ENCODE results near the gene VSTM2L. TPM values are rescaled to one million over a fixed set of nuclear protein-coding genes. Genes with fewer than 3 reads are reported as not detected.

VSTM2L gene
- total and polyA plus RNA-seq, 2 of the 13 experiments (the other 11 are each of a cell fraction or from before 2014, with no cell fraction given) = not detected

DNA sequence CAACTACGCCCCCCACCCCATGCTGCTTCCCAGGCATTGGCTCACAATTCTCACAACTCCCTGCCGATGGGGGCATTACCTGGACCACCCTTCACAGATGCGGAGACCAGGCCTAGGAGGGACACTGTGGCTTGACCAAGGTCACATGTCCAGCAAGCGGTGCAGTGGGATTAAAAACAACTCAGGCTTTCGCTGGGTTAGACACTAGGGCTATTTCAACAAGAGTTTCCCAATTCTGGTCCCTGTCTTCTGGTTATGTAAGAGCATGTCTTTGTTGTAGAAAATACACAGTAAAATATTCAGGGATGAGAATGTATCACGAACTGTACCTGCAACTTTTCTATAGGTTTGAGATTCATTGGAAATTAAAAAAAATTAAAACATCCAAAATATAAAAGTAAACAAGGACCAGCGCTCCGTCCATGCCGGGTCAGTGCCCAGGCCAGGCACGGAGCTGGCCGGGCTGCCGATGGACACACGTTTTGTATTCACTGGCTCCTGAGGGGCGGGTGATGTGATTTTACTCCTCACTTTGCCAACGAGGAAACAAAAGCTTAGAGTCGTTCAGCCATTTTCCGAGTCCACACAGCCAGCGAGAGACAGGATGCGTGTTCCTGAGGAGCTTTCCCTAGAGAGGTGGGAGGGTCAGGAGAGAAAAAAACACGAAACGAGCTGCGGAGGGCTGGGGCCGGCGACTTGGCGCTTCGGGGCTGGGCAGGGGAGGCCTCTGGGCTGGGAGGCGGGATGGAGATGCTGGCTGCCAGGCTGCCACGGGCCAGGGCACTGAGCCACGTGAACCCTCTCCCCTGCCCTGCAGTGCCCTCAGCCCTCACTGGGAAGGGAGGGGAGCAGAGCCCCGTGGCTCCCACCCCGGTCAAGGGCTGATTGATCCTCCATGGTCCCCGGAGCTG, 17.1 kb upstream of the VSTM2L start (continued):
- TF ChIP-seq, protein P1, sequence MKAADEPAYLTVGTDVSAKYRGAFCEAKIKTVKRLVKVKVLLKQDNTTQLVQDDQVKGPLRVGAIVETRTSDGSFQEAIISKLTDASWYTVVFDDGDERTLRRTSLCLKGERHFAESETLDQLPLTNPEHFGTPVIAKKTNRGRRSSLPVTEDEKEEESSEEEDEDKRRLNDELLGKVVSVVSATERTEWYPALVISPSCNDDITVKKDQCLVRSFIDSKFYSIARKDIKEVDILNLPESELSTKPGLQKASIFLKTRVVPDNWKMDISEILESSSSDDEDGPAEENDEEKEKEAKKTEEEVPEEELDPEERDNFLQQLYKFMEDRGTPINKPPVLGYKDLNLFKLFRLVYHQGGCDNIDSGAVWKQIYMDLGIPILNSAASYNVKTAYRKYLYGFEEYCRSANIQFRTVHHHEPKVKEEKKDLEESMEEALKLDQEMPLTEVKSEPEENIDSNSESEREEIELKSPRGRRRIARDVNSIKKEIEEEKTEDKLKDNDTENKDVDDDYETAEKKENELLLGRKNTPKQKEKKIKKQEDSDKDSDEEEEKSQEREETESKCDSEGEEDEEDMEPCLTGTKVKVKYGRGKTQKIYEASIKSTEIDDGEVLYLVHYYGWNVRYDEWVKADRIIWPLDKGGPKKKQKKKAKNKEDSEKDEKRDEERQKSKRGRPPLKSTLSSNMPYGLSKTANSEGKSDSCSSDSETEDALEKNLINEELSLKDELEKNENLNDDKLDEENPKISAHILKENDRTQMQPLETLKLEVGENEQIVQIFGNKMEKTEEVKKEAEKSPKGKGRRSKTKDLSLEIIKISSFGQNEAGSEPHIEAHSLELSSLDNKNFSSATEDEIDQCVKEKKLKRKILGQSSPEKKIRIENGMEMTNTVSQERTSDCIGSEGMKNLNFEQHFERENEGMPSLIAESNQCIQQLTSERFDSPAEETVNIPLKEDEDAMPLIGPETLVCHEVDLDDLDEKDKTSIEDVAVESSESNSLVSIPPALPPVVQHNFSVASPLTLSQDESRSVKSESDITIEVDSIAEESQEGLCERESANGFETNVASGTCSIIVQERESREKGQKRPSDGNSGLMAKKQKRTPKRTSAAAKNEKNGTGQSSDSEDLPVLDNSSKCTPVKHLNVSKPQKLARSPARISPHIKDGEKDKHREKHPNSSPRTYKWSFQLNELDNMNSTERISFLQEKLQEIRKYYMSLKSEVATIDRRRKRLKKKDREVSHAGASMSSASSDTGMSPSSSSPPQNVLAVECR (CRISPR knock-in tag; IDR thresholded peaks at IDR 0.05; ENCODE audit: borderline replicate concordance) = no peak; the same call in 1 of the 2 replicates
- TF ChIP-seq HIVEP1 (CRISPR knock-in tag; IDR thresholded peaks at IDR 0.05) (0 out of 2 replicates have a peak, but pooled peaks have one; percentile 15), SALL1 (CRISPR knock-in tag; IDR thresholded peaks at IDR 0.05) (peak; percentile 27; the same call in 1 of the 2 replicates), ZNF891 (CRISPR knock-in tag; IDR thresholded peaks at IDR 0.05) (0 out of 2 replicates have a peak, but pooled peaks have one; percentile 14), ZNF644 (CRISPR knock-in tag; IDR thresholded peaks at IDR 0.05; ENCODE audit: low read depth) (no peak), GATAD2A (CRISPR knock-in tag; IDR thresholded peaks at IDR 0.05) (peak; percentile 50; the same call in 1 of the 2 replicates), HNRNPK (IDR thresholded peaks at IDR 0.05; ENCODE audit: low read depth, low read length, poor library complexity, severe bottlenecking) (no peak), ZNF124 (CRISPR knock-in tag; IDR thresholded peaks at IDR 0.05) (no peak), STAT5B (CRISPR knock-in tag; IDR thresholded peaks at IDR 0.05) (no peak), HMGA1 (CRISPR knock-in tag; conservative IDR thresholded peaks at IDR 0.05) (no peak), FOXA1 (IDR thresholded peaks at IDR 0.05) (no peak), FOXA1 (CRISPR knock-in tag; IDR thresholded peaks at IDR 0.05) (peak; percentile 5; the same call in 1 of the 2 replicates), ZNF850 (CRISPR knock-in tag; conservative IDR thresholded peaks at IDR 0.05) (no peak), ARNTL (CRISPR knock-in tag; IDR thresholded peaks at IDR 0.05) (0 out of 2 replicates have a peak, but pooled peaks have one; percentile 30)
- TF ChIP-seq, protein P2, sequence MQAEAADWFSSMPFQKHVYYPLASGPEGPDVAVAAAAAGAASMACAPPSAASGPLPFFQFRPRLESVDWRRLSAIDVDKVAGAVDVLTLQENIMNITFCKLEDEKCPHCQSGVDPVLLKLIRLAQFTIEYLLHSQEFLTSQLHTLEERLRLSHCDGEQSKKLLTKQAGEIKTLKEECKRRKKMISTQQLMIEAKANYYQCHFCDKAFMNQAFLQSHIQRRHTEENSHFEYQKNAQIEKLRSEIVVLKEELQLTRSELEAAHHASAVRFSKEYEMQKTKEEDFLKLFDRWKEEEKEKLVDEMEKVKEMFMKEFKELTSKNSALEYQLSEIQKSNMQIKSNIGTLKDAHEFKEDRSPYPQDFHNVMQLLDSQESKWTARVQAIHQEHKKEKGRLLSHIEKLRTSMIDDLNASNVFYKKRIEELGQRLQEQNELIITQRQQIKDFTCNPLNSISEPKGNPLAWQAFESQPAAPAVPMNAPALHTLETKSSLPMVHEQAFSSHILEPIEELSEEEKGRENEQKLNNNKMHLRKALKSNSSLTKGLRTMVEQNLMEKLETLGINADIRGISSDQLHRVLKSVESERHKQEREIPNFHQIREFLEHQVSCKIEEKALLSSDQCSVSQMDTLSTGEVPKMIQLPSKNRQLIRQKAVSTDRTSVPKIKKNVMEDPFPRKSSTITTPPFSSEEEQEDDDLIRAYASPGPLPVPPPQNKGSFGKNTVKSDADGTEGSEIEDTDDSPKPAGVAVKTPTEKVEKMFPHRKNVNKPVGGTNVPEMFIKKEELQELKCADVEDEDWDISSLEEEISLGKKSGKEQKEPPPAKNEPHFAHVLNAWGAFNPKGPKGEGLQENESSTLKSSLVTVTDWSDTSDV (CRISPR knock-in tag; IDR thresholded peaks at IDR 0.05) = 0 out of 2 replicates have a peak, but pooled peaks have one; percentile 21
- TF ChIP-seq, protein P3, sequence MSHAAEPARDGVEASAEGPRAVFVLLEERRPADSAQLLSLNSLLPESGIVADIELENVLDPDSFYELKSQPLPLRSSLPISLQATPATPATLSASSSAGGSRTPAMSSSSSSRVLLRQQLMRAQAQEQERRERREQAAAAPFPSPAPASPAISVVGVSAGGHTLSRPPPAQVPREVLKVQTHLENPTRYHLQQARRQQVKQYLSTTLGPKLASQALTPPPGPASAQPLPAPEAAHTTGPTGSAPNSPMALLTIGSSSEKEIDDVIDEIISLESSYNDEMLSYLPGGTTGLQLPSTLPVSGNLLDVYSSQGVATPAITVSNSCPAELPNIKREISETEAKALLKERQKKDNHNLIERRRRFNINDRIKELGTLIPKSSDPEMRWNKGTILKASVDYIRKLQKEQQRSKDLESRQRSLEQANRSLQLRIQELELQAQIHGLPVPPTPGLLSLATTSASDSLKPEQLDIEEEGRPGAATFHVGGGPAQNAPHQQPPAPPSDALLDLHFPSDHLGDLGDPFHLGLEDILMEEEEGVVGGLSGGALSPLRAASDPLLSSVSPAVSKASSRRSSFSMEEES (CRISPR knock-in tag; IDR thresholded peaks at IDR 0.05) = peak; percentile 54; the same call in 1 of the 2 replicates
- TF ChIP-seq, protein P4, sequence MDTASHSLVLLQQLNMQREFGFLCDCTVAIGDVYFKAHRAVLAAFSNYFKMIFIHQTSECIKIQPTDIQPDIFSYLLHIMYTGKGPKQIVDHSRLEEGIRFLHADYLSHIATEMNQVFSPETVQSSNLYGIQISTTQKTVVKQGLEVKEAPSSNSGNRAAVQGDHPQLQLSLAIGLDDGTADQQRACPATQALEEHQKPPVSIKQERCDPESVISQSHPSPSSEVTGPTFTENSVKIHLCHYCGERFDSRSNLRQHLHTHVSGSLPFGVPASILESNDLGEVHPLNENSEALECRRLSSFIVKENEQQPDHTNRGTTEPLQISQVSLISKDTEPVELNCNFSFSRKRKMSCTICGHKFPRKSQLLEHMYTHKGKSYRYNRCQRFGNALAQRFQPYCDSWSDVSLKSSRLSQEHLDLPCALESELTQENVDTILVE (CRISPR knock-in tag; IDR thresholded peaks at IDR 0.05) = peak; percentile 37; the same call in 1 of the 2 replicates
- TF ChIP-seq, protein P5, sequence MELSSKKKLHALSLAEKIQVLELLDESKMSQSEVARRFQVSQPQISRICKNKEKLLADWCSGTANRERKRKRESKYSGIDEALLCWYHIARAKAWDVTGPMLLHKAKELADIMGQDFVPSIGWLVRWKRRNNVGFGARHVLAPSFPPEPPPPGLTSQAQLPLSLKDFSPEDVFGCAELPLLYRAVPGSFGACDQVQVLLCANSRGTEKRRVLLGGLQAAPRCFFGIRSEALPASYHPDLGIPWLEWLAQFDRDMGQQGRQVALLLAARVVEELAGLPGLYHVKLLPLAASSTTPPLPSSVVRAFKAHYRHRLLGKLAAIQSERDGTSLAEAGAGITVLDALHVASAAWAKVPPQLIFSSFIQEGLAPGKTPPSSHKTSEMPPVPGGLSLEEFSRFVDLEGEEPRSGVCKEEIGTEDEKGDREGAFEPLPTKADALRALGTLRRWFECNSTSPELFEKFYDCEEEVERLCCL (CRISPR knock-in tag; IDR thresholded peaks at IDR 0.05; ENCODE audit: borderline replicate concordance) = no peak

All from HepG2 (cell line).